Trophoblast cell (in vitro differentiated cells and primary cell): ENCODE measurements around the gene HDAC9.

Experiments used
- DNase-seq, 2 donors: peaks; one replicate each; pipeline ENCODE4 v3.0.0-alpha.2; 2016
- H2AFZ ChIP-seq: 2 replicates; pipeline ENCODE4 v1.6.1; 2013; ENCODE audit warnings: low read length, moderate library complexity, mild to moderate bottlenecking; ENCODE audit not compliant: insufficient read depth, poor library complexity
- H2AK5ac ChIP-seq: 2 replicates; pipeline ENCODE4 v1.6.1; 2013; ENCODE audit warnings: mild to moderate bottlenecking, low read length
- H2BK120ac ChIP-seq: 2 replicates; pipeline ENCODE4 v1.6.1; 2013; ENCODE audit warnings: low read length, mild to moderate bottlenecking, moderate library complexity; ENCODE audit not compliant: insufficient read depth, poor library complexity
- H2BK12ac ChIP-seq: 2 replicates; pipeline ENCODE4 v1.6.1; 2013; ENCODE audit warnings: mild to moderate bottlenecking, low read length, moderate library complexity
- H2BK5ac ChIP-seq: 2 replicates; pipeline ENCODE4 v1.6.1; 2013; ENCODE audit warnings: low read length, low read depth, moderate library complexity, mild to moderate bottlenecking; ENCODE audit not compliant: poor library complexity
- H3K14ac ChIP-seq: 2 replicates; pipeline ENCODE4 v1.6.1; 2013; ENCODE audit warnings: mild to moderate bottlenecking, low read length
- H3K18ac ChIP-seq: 2 replicates; pipeline ENCODE4 v1.6.1; 2013; ENCODE audit warnings: mild to moderate bottlenecking, low read length
- H3K23ac ChIP-seq: 2 replicates; pipeline ENCODE4 v1.6.1; 2013; ENCODE audit warnings: low read length
- H3K27ac ChIP-seq: 2 replicates; pipeline ENCODE4 v1.5.1; 2013; ENCODE audit warnings: low read depth, mild to moderate bottlenecking, inconsistent platforms, low read length, moderate library complexity
- H3K27me3 ChIP-seq: 2 replicates; pipeline ENCODE4 v1.6.1; 2013; ENCODE audit warnings: inconsistent platforms, mild to moderate bottlenecking, low read length, moderate library complexity; ENCODE audit not compliant: insufficient read depth
- H3K36me3 ChIP-seq, 2 experiments: 1 replicate in 1 of 2; 2 replicates in 1 of 2; pipeline ENCODE4 v1.6.1; 2013; ENCODE audit warnings: low read length in 2 of 2, mild to moderate bottlenecking in 2 of 2, moderate library complexity in 1 of 2; ENCODE audit not compliant: insufficient read depth in 2 of 2, control insufficient read depth in 1 of 2
- H3K4ac ChIP-seq: 2 replicates; pipeline ENCODE4 v1.6.1; 2013; ENCODE audit warnings: low read depth, mild to moderate bottlenecking, low read length, moderate library complexity
- H3K4me1 ChIP-seq, 2 experiments: 1 replicate in 1 of 2; 2 replicates in 1 of 2; pipeline ENCODE4 v1.6.1; 2013; ENCODE audit warnings: low read length in 2 of 2, mild to moderate bottlenecking in 2 of 2, moderate library complexity in 1 of 2; ENCODE audit not compliant: insufficient read depth in 2 of 2, control insufficient read depth in 1 of 2
- H3K4me2 ChIP-seq: 2 replicates; pipeline ENCODE4 v1.6.1; 2013; ENCODE audit warnings: inconsistent platforms, mild to moderate bottlenecking, low read length, moderate library complexity
- H3K4me3 ChIP-seq: 2 replicates; pipeline ENCODE4 v1.5.1; 2013; ENCODE audit warnings: mild to moderate bottlenecking, low read depth, low read length, inconsistent platforms
- H3K79me1 ChIP-seq: one replicate; pipeline ENCODE4 v1.6.1; 2013; ENCODE audit warnings: low read length
- H3K79me2 ChIP-seq: 2 replicates; pipeline ENCODE4 v1.6.1; 2013; ENCODE audit warnings: low read length, mild to moderate bottlenecking; ENCODE audit not compliant: control insufficient read depth, insufficient read depth, poor library complexity
- H3K9ac ChIP-seq: 2 replicates; pipeline ENCODE4 v1.6.1; 2013; ENCODE audit warnings: mild to moderate bottlenecking, low read length
- H3K9me3 ChIP-seq: 2 replicates; pipeline ENCODE4 v1.6.1; 2013; ENCODE audit warnings: low read depth, mild to moderate bottlenecking, control low read depth, inconsistent platforms, low read length; ENCODE audit not compliant: insufficient read depth
- H4K12ac ChIP-seq: 2 replicates; pipeline ENCODE4 v1.6.1; 2013; ENCODE audit warnings: low read depth, mild to moderate bottlenecking, low read length, moderate library complexity
- H4K8ac ChIP-seq: 2 replicates; pipeline ENCODE4 v1.6.1; 2013; ENCODE audit warnings: low read depth, mild to moderate bottlenecking, low read length, moderate library complexity
- H4K91ac ChIP-seq: one replicate; pipeline ENCODE4 v1.6.1; 2013; ENCODE audit warnings: low read depth, mild to moderate bottlenecking, low read length, moderate library complexity
- WGBS: extraction: QIAGEN DNeasy Blood & Tissue Kit; methylation state at CpG from one replicate; pipeline ENCODE4 v1.1.7; 2013; ENCODE audit warnings: missing lambda C conversion rate; ENCODE audit not compliant: insufficient read length, insufficient coverage; ENCODE audit errors: extremely low coverage; 5-methylcytosine and 5-hydroxymethylcytosine counted together

The HDAC9 gene

GRCh38 chr7:18548534-18548933, 53.0 kb downstream of the HDAC9 start:
- Histone ChIP-seq H2BK12ac (no peak overlapping the region), H3K18ac (no peak overlapping the region), H2AK5ac (no peak overlapping the region), H3K36me3 (no peaks in the 10 kb centered on the region), H3K79me1 (no peaks in the 10 kb centered on the region), H3K79me2 (no peaks in the 10 kb centered on the region), H4K8ac (no peak overlapping the region), H3K9me3 (no peaks in the 10 kb centered on the region), H3K4ac (no peak overlapping the region), H4K91ac (no peak overlapping the region), H2BK120ac (no peak overlapping the region), H3K9ac (no peak overlapping the region), H2BK5ac (no peak overlapping the region), H2AFZ (no peak overlapping the region), H3K27me3 (no peaks in the 10 kb centered on the region), H4K12ac (no peak overlapping the region), H3K4me3 (no peak overlapping the region), H3K23ac (no peak overlapping the region), H3K27ac (no peak overlapping the region), H3K4me2 (no peak overlapping the region), H3K14ac (no peak overlapping the region), H3K4me1 (no peaks in the 10 kb centered on the region)
- WGBS, result no CpG with 5 or more reads among the region's 1 CpG
- DNase-seq, result no peak

- Histone ChIP-seq H3K79me2 (no peaks in the 10 kb centered on the region), H2AFZ (no peak overlapping the region), H2BK12ac (no peak overlapping the region), H3K14ac (no peak overlapping the region), H3K4me3 (no peak overlapping the region), H3K27ac (no peak overlapping the region), H3K4ac (no peak overlapping the region), H4K91ac (no peak overlapping the region), H4K12ac (no peak overlapping the region), H3K18ac (no peak overlapping the region), H3K36me3 (no peaks in the 10 kb centered on the region), H4K8ac (no peak overlapping the region), H3K79me1 (no peaks in the 10 kb centered on the region), H2BK5ac (no peak overlapping the region), H3K4me2 (no peak overlapping the region), H2BK120ac (no peak overlapping the region), H3K9me3 (no peaks in the 10 kb centered on the region), H2AK5ac (no peak overlapping the region), H3K23ac (no peak overlapping the region), H3K4me1 (no peaks in the 10 kb centered on the region), H3K27me3 (no peaks in the 10 kb centered on the region), H3K9ac (no peak overlapping the region)
- DNase-seq, result no peak
- no CpG with 5 or more reads among the region's 1 CpG for WGBS
These were observed 55.0 kb downstream of the HDAC9 start for GRCh38 chr7:18550574-18550973.

GRCh38 chr7:18552316-18552916, 56.9 kb downstream of the HDAC9 start:
- Histone ChIP-seq H4K8ac (no peak overlapping the region), H3K27ac (no peak overlapping the region), H3K14ac (no peak overlapping the region), H3K79me2 (no peaks in the 10 kb centered on the region), H2BK12ac (no peak overlapping the region), H3K4me2 (no peak overlapping the region), H2AFZ (no peak overlapping the region), H3K9ac (no peak overlapping the region), H3K79me1 (no peaks in the 10 kb centered on the region), H3K4ac (no peak overlapping the region), H3K4me1 (no peaks in the 10 kb centered on the region), H2BK120ac (no peak overlapping the region), H4K91ac (no peak overlapping the region), H3K9me3 (no peaks in the 10 kb centered on the region), H3K23ac (no peak overlapping the region), H3K36me3 (no peaks in the 10 kb centered on the region), H2AK5ac (no peak overlapping the region), H3K27me3 (no peaks in the 10 kb centered on the region), H3K4me3 (no peak overlapping the region), H2BK5ac (no peak overlapping the region), H4K12ac (no peak overlapping the region), H3K18ac (no peak overlapping the region)
- no CpG with 5 or more reads among the region's 2 CpGs for WGBS
- no peak for DNase-seq

- Histone ChIP-seq H2AK5ac (no peak overlapping the region), H4K8ac (no peak overlapping the region), H4K91ac (no peak overlapping the region), H3K9me3 (no peaks in the 10 kb centered on the region), H3K14ac (no peak overlapping the region), H3K79me2 (no peaks in the 10 kb centered on the region), H3K23ac (no peak overlapping the region), H2BK5ac (no peak overlapping the region), H3K79me1 (no peaks in the 10 kb centered on the region), H3K27ac (no peak overlapping the region), H3K18ac (no peak overlapping the region), H2AFZ (no peak overlapping the region), H4K12ac (no peak overlapping the region), H3K4ac (no peak overlapping the region), H2BK12ac (no peak overlapping the region), H3K36me3 (no peaks in the 10 kb centered on the region), H3K27me3 (no peaks in the 10 kb centered on the region), H3K9ac (no peak overlapping the region), H3K4me1 (no peaks in the 10 kb centered on the region), H3K4me3 (no peak overlapping the region), H2BK120ac (no peak overlapping the region), H3K4me2 (no peak overlapping the region)
- no peak for DNase-seq
- WGBS, result no CpG with 5 or more reads among the region's 8 CpGs
These were observed 57.5 kb downstream of the HDAC9 start for GRCh38 chr7:18552943-18553604.
